ENCODE results near the gene SUGCT.

Gene SUGCT

GRCh38 chr7:40721342-40721949, 586.6 kb downstream of the SUGCT start:
- ATAC-seq (ENCODE audit: insufficient read depth, low read depth) (no peak), DNase-seq (no peak)
- Histone ChIP-seq H3K9ac (ENCODE audit: low read depth, low read length) (no peak overlapping the region), H3K4me1 (ENCODE audit: insufficient read depth, low read length) (peaks cover 12% of the 10 kb centered on the region), H3K36me3 (ENCODE audit: insufficient read depth, low read length) (no peaks in the 10 kb centered on the region), H3K4me2 (ENCODE audit: insufficient read depth, low read length) (no peak overlapping the region), H3K9me3 (ENCODE audit: insufficient read depth, low read length, severe bottlenecking) (no peaks in the 10 kb centered on the region), H2AFZ (ENCODE audit: low read depth, low read length) (no peak overlapping the region), H3K79me2 (ENCODE audit: insufficient read depth, low read length) (no peaks in the 10 kb centered on the region), H3K4me3 (ENCODE audit: low read depth in 1 of 2, low read length in 2 of 2) (no peak overlapping the region), H3K27ac (ENCODE audit: low read length) (no peak overlapping the region), H3K27me3 (ENCODE audit: insufficient read depth, low read length, poor library complexity) (no peaks in the 10 kb centered on the region), H4K20me1 (ENCODE audit: insufficient read depth, low read length) (no peaks in the 10 kb centered on the region)
- TF ChIP-seq EZH2 (IDR thresholded peaks at IDR 0.05; ENCODE audit: borderline replicate concordance, low read depth, low read length, severe bottlenecking) (no peak), CTCF (IDR thresholded peaks at IDR 0.05; ENCODE audit: borderline replicate concordance, extremely low read depth, low read length, poor library complexity, severe bottlenecking) (no peak)

DNA sequence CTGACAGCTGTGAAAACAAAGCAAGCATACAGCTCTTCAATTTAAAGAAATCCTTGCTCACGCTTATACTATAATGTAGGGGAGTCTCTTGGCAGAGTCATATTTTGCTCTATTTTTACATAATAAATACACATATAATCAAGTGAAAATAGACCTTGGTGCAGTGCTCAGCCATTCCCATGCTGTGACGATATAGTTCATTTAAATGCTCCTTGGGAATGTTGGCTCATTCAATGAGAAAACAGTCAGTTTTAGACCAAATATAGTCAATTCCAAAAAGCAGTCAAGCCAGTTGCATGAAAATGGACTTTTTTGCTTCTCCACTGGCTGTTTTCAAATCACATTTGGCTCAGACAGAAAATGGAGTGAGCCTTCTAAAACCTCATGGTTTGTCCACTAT, 587.4 kb downstream of the SUGCT start:
- Histone ChIP-seq H4K20me1 (ENCODE audit: insufficient read depth, low read length) (no peaks in the 10 kb centered on the region), H3K9me3 (ENCODE audit: insufficient read depth, low read length, severe bottlenecking) (no peaks in the 10 kb centered on the region), H3K4me2 (ENCODE audit: insufficient read depth, low read length) (no peak overlapping the region), H3K36me3 (ENCODE audit: insufficient read depth, low read length) (no peaks in the 10 kb centered on the region), H3K9ac (ENCODE audit: low read depth, low read length) (no peak overlapping the region), H2AFZ (ENCODE audit: low read depth, low read length) (no peak overlapping the region), H3K4me1 (ENCODE audit: insufficient read depth, low read length) (peaks cover 5% of the 10 kb centered on the region), H3K27me3 (ENCODE audit: insufficient read depth, low read length, poor library complexity) (no peaks in the 10 kb centered on the region), H3K4me3 (ENCODE audit: low read depth in 1 of 2, low read length in 2 of 2) (no peak overlapping the region), H3K79me2 (ENCODE audit: insufficient read depth, low read length) (no peaks in the 10 kb centered on the region), H3K27ac (ENCODE audit: low read length) (no peak overlapping the region)
- ATAC-seq (ENCODE audit: insufficient read depth, low read depth) (no peak), DNase-seq (no peak)
- no peak for TF ChIP-seq CTCF (IDR thresholded peaks at IDR 0.05; ENCODE audit: borderline replicate concordance, extremely low read depth, low read length, poor library complexity, severe bottlenecking)
- no peak for TF ChIP-seq EZH2 (IDR thresholded peaks at IDR 0.05; ENCODE audit: borderline replicate concordance, low read depth, low read length, severe bottlenecking)

DNA sequence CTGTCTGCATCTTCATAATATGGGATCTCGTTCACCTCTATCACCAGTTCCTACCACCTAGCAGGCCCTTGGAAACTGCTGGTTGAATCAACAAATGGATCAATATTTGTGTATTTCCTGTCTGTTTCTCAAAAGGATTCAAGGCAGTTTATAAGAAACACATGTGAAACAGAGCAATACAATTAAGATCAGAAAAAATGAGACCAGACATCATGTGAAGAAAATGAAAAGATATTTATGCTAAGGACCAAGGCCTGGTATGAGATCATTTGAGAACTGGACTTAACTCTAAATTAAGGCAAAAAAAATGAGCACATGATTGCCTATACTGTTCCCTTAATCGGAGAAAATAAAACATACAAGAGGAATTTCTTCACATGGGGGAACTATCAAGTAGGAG, 589.0 kb downstream of the SUGCT start:
- ATAC-seq (ENCODE audit: insufficient read depth, low read depth) (no peak), DNase-seq (no peak)
- Histone ChIP-seq H3K79me2 (ENCODE audit: insufficient read depth, low read length) (no peaks in the 10 kb centered on the region), H4K20me1 (ENCODE audit: insufficient read depth, low read length) (no peaks in the 10 kb centered on the region), H3K27me3 (ENCODE audit: insufficient read depth, low read length, poor library complexity) (no peaks in the 10 kb centered on the region), H3K36me3 (ENCODE audit: insufficient read depth, low read length) (no peaks in the 10 kb centered on the region), H3K4me1 (ENCODE audit: insufficient read depth, low read length) (no peaks in the 10 kb centered on the region), H3K4me2 (ENCODE audit: insufficient read depth, low read length) (no peak overlapping the region), H2AFZ (ENCODE audit: low read depth, low read length) (no peak overlapping the region), H3K27ac (ENCODE audit: low read length) (no peak overlapping the region), H3K9ac (ENCODE audit: low read depth, low read length) (no peak overlapping the region), H3K4me3 (ENCODE audit: low read depth in 1 of 2, low read length in 2 of 2) (no peak overlapping the region), H3K9me3 (ENCODE audit: insufficient read depth, low read length, severe bottlenecking) (no peaks in the 10 kb centered on the region)
- TF ChIP-seq EZH2 (IDR thresholded peaks at IDR 0.05; ENCODE audit: borderline replicate concordance, low read depth, low read length, severe bottlenecking): no peak
- TF ChIP-seq CTCF (IDR thresholded peaks at IDR 0.05; ENCODE audit: borderline replicate concordance, extremely low read depth, low read length, poor library complexity, severe bottlenecking): no peak

Measured in DND-41 (cell line).